Mesenteric fat pad (tissue), 1 donor: ENCODE data around the gene SMG6. TPM values are rescaled to one million over a fixed set of nuclear protein-coding genes. Genes with fewer than 3 reads are reported as not detected.
"Not testable (repeated sequence)": the region's sequence is repeated elsewhere in the genome, so short reads cannot be mapped to it uniquely, and the experiment has no call there.

ENCODE experiments used
- DNase-seq: peaks from one replicate; pipeline ENCODE4 v3.0.0-alpha.2; 2020; ENCODE audit warnings: low spot score
- total RNA-seq: library from RNA; stranded (reverse); fragmentation: NEBNext Ultra II Directional; extraction: Animal tissue kit (Norgen Biotek cat#: 25700); gene quantifications from one replicate; pipeline ENCODE4 v1.2.1, GENCODE V29; 2021
- donor health status: DM: yes; HTN: yes; CAD: no.

Gene SMG6
- total RNA-seq, 1 donor from 2014 or later = 31.9 TPM

GRCh38 chr17:2151358-2152033 is 152.1 kb downstream of the SMG6 start:
- no peak for DNase-seq

DNA sequence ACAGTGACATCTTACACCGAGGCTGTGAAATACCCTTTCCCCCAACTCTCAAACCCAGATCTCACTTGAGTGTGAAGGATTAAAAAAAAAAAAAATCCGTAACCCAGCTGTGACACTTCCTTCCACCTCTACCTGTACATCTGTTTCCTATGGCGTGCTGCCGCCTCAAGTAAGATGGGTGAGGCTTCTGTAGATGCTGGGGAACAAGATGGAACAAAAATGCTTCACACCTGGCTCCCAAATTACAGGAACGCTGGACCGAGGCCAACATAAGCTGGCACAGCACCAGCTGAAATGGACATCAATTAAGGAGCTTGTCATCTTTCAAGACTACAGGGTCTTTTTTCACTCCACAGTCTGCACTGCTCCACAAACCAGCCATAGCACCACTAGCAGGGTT is 152.8 kb downstream of the SMG6 start:
- no peak for DNase-seq

DNA sequence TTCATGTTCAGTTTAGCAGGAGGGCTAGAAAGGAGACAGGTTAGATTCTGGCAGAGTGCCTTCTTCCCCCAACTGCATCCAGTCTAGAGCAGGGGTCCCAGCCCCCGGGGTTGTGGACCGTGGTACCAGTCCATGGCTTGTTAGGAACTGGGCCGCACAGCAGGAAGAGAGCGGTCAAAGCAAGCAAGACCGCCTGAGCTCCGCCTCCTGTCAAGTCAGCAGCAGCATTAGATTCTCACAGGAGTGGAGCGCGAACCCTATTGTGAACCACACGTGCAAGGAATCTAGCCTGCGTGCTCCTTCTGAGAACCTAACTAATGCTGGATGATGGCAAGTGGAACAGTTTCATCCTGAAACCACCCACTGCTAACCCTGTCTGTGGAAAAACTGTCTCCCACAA is 153.7 kb downstream of the SMG6 start:
- DNase-seq = no peak

- no peak for DNase-seq
Measured at GRCh38 chr17:2146132-2146871, 157.3 kb downstream of the SMG6 start.

- DNase-seq = no peak
Measured at GRCh38 chr17:2144701-2145100, 158.9 kb downstream of the SMG6 start.

GRCh38 chr17:2143332-2143731 is 160.3 kb downstream of the SMG6 start:
- DNase-seq = no peak

GRCh38 chr17:2142682-2143081 is 160.9 kb downstream of the SMG6 start:
- not testable (repeated sequence) for DNase-seq

GRCh38 chr17:2140683-2141082 is 162.9 kb downstream of the SMG6 start:
- no peak for DNase-seq

GRCh38 chr17:2138761-2139160 is 164.8 kb downstream of the SMG6 start:
- no peak for DNase-seq

GRCh38 chr17:2138318-2138717 is 165.3 kb downstream of the SMG6 start:
- DNase-seq = no peak

DNA sequence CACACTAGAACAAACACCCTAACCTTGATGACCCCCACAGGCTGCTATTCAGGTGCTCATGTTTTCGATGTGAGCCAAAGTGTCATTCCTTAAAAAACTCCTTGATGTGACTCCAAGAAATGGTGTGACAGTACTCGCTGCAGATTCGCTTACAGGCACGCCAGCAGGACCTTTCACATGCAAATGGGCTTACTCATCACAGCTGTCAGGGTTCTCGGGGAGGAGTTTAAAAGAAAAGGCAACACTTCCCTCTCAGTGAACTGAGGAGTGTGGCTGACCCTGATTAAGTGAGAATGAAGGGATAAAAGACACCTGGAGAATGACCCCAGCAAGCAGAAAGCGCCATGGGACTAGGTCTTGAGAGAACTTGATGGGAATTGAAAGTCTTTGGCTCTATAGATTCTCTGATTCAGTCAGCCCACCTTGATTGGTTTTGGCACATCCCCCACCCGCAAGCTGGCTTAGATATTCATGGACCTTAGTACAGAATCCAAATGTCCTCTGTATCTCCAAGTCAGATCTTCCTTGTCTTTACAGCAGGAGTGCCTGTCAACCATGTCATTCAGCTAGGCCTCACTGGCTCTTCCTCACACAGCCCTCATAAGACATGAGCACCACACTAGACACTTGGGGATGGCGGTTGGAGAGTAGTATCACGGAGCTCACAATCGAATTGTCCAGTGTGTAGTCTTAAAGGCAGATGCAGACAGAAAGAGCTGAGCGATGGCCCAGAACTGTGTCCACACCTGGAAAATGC is 166.1 kb downstream of the SMG6 start:
- no peak for DNase-seq

- DNase-seq = no peak
Measured at GRCh38 chr17:2136241-2136640, 167.3 kb downstream of the SMG6 start.

GRCh38 chr17:2128011-2128410 is 175.6 kb downstream of the SMG6 start:
- no peak for DNase-seq

DNA sequence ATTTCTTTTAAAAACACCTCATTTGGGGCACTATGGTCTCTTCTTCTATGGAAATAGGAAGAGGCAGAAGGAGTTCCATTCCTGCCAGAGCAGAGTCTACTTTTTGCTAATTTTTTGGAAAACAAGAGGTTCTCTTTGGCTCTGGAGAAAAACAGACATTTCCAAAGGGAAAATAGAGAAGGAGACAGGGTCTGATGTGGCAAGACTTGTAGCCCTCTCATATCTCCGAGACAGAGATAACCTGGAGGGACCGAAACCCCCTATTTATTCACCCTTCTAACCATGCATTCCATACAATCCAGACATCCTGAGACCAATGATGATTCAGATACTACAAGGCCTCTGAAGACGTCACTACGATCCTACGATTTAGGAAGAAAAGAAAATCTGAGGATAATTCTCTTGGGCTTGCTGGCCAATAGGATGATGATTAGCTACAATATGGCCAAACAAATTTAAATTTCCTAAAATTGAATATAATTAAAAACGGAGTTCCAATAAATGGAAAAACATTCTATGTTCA is 178.5 kb downstream of the SMG6 start:
- DNase-seq = no peak

- no peak for DNase-seq
Measured at GRCh38 chr17:2124391-2124790, 179.2 kb downstream of the SMG6 start.

DNA sequence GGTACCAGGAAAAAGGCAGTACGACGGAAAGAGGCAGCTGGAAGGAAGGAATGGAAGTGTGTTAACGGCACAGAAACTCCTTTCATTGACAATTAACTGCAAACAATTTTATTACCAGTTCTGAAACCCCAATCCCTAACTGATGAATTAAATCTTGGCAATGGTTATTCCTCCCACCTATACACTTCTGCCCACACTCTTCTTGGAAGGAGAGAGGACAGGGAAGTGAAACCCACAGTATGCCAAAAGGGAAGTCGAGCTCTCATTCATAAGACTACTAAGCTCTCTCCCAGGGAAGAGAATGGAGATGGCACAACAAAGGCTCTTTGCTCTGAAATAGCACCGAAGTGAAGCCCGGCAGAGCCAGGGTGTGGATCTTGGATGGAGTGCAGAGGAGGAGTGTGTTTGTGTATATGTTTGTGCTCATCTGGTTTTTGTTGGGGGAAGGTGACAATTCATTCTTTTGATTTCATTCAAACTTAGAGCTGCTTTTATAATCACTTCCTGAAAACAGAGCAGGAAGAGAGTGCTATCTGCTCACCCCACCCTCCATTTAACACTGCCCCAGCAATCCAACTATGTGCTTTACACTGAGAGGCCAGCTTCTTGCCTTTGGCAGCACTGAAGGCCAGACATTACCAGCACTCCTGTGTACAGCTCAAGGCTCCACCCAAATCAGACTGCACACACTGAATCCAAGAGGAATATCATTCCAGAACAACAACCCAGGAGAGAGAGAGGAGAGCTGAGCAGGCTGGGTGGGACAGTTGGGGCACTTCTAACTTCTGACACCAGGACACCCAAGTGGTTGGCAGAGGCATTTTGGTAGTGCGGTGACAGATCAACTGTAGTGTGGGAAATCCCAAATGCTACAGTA is 180.0 kb downstream of the SMG6 start:
- DNase-seq = no peak

DNA sequence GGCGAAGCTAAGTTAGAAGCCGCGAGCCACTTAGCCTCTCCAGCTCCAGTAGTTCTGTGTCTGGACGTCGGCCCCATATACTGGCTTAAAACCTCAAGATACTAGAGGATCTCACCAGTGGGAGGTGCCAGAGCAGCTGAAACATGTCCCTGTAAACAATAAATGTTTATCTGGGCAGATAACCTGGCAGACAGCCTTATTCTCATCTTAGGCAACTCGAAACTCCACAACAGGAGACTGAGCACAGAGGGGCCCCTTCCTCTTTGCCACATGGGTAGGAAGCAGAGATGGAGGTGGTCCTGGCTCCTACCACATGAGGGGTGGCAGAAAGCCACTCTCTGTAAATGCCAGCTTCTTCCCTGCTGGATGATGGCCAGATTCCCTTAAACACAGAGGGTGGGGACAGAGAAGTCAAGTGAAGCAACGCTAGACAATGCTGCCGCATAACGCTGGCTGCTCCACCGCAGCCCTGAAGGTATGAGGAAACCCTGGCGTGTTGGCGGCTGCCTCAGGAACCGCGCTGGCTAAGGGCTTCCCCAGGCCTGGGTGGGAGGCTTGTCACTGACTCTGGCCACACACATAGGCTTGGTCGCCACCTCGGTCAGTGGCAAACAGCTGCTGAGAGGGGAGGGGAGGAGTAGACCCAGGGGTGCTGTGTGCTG is 180.8 kb downstream of the SMG6 start:
- peak; percentile 91 for DNase-seq

DNA sequence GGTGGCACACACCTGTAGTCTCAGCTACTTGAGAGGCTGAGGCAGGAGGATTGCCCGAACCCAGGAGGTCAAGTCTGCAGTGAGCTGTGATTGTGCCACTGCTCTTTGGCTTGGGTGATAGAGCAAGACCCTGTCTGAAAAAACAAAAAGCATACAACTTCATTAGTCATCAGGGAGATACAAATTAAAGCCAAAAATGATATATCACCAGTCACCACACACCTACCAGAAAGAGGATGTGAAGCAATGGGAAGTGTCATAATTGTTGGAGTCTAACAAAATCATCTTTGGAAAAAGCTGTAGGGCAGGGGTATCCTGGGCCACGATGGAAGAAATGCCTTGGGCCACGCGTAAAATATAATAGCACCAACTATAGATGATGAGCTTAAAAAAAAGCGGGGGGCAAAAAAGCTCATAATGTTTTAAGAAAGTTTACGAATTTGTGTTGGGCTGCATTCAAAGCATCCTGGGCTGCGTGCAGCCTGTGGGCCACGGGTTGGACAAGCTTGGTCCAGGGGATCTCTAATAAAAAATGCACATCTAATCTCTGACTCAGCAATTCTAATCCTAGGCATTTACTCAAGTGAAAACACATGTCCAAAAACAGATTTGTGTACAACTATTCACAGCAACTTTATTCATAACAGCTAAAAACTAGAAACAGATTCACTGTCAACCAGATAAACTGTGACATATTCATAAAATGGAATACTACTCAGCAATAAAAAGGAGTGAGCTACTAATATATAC is 182.8 kb downstream of the SMG6 start:
- no peak for DNase-seq

DNA sequence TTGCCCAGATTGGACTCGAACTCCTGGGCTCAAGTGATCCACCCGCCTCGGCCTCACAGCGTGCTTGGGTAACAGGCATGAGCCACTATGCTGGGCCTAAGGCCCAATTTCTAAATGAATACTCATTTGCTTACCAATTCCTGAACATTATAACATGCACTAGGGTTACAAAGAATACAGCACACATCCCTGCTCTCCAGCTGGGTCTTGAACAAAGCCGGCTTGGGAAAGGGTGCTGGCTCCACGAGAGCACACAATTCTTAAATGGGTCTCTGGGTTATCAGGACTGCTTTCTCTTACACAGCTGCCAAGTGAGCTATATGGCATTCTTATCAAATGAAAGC is 190.3 kb downstream of the SMG6 start:
- no peak for DNase-seq

GRCh38 chr17:2111691-2112090 is 191.9 kb downstream of the SMG6 start:
- no peak for DNase-seq
